ENCODE results near the gene OLFM2.

- TF ChIP-seq CTCF (conservative IDR thresholded peaks at IDR 0.05) (no peak), EZH2 (IDR thresholded peaks at IDR 0.05; ENCODE audit: low read depth) (no peak)
These were observed 93.3 kb downstream of the OLFM2 start for GRCh38 chr19:9842834-9843625.
